HG03439 (cell line): ENCODE measurements around the gene KNCN.

Experiments used
- ATAC-seq: cut with Tn5 transposase; IDR thresholded peaks from one replicate; pipeline ENCODE4 v1.9.1; 2021; ENCODE audit warnings: mild to moderate bottlenecking, moderate library complexity; ENCODE audit not compliant: unreplicated experiment

KNCN gene

GRCh38 chr1:46551597-46552095, at the start of gene KNCN:
KNCN (minus strand) TSS chr1:46551647; CDS start chr1:46551215, 432 bp downstream.
- no peak for ATAC-seq

GRCh38 chr1:46599059-46599970, 47.9 kb upstream of the KNCN start:
- ATAC-seq: no peak

GRCh38 chr1:46596846-46597245, 45.4 kb upstream of the KNCN start:
- ATAC-seq: no peak

GRCh38 chr1:46596036-46596435, 44.6 kb upstream of the KNCN start:
- ATAC-seq: no peak

- no peak for ATAC-seq
These were observed 43.7 kb upstream of the KNCN start for GRCh38 chr1:46595127-46595526.

- no peak for ATAC-seq
These were observed 42.6 kb upstream of the KNCN start for GRCh38 chr1:46594063-46594462.

GRCh38 chr1:46592823-46593222, 41.4 kb upstream of the KNCN start:
- no peak for ATAC-seq

- ATAC-seq: no peak
These were observed 38.1 kb upstream of the KNCN start for GRCh38 chr1:46589529-46589928.

GRCh38 chr1:46587069-46587468, 35.6 kb upstream of the KNCN start:
- no peak for ATAC-seq

- ATAC-seq: no peak
These were observed 34.0 kb upstream of the KNCN start for GRCh38 chr1:46585312-46585938.

GRCh38 chr1:46583494-46583893, 32.0 kb upstream of the KNCN start:
- no peak for ATAC-seq

GRCh38 chr1:46582972-46583371, 31.5 kb upstream of the KNCN start:
- ATAC-seq: no peak

GRCh38 chr1:46581681-46582455, 30.4 kb upstream of the KNCN start:
- ATAC-seq: no peak

- no peak for ATAC-seq
These were observed 28.9 kb upstream of the KNCN start for GRCh38 chr1:46580140-46580903.

- ATAC-seq: no peak
These were observed 26.2 kb upstream of the KNCN start for GRCh38 chr1:46577671-46578070.

GRCh38 chr1:46576596-46576995, 25.1 kb upstream of the KNCN start:
- no peak for ATAC-seq

- ATAC-seq: no peak
These were observed 24.3 kb upstream of the KNCN start for GRCh38 chr1:46575778-46576177.

GRCh38 chr1:46575300-46575699, 23.9 kb upstream of the KNCN start:
- ATAC-seq: no peak

GRCh38 chr1:46571691-46572225, 20.3 kb upstream of the KNCN start:
- ATAC-seq: no peak
